RWPE2 (cell line): ENCODE results near the gene COL23A1.

Experiments used
- ATAC-seq: fragments of 200-7000 bp; cut with Tn5 transposase; 3 replicates; pipeline ENCODE4 v1.9.1; 2021; ENCODE audit warnings: low read depth
- DNase-seq: peaks from one replicate; pipeline ENCODE4 v3.0.0-alpha.2; 2020; ENCODE audit warnings: low spot score
- H3K27ac ChIP-seq: fragments of 450-650 bp; 2 replicates; pipeline ENCODE4 v1.5.1; 2017; ENCODE audit warnings: mild to moderate bottlenecking; ENCODE audit not compliant: poor library complexity, severe bottlenecking
- H3K27me3 ChIP-seq: fragments of 250-450 bp; sonication (Bioruptor Pico); 2 replicates; pipeline ENCODE4 v1.5.1; 2021; ENCODE audit warnings: mild to moderate bottlenecking, moderate library complexity; ENCODE audit not compliant: insufficient read depth, poor library complexity, severe bottlenecking
- H3K36me3 ChIP-seq: fragments of 250-450 bp; sonication (Bioruptor Pico); 2 replicates; pipeline ENCODE4 v1.5.1; 2020; ENCODE audit warnings: low read depth, mild to moderate bottlenecking, moderate library complexity
- H3K4me1 ChIP-seq: fragments of 250-450 bp; sonication (Bioruptor Pico); 2 replicates; pipeline ENCODE4 v1.5.1; 2021; ENCODE audit warnings: mild to moderate bottlenecking, moderate library complexity; ENCODE audit not compliant: insufficient read depth, poor library complexity, severe bottlenecking
- H3K4me3 ChIP-seq: fragments of 250-450 bp; sonication (Bioruptor Pico); 2 replicates; pipeline ENCODE4 v1.5.1; 2021; ENCODE audit warnings: mild to moderate bottlenecking, moderate library complexity; ENCODE audit not compliant: severe bottlenecking
- H3K9me3 ChIP-seq: fragments of 250-450 bp; sonication (Bioruptor Pico); 2 replicates; pipeline ENCODE4 v1.5.1; 2021; ENCODE audit warnings: mild to moderate bottlenecking, moderate library complexity; ENCODE audit not compliant: severe bottlenecking
- TF ChIP-seq, protein P1 (sequence below): fragments of 450-650 bp; IDR thresholded peaks from one replicate; pipeline ENCODE4 v1.5.1; 2017; ENCODE audit warnings: mild to moderate bottlenecking, moderate library complexity; ENCODE audit not compliant: poor library complexity, severe bottlenecking

COL23A1 gene

DNA sequence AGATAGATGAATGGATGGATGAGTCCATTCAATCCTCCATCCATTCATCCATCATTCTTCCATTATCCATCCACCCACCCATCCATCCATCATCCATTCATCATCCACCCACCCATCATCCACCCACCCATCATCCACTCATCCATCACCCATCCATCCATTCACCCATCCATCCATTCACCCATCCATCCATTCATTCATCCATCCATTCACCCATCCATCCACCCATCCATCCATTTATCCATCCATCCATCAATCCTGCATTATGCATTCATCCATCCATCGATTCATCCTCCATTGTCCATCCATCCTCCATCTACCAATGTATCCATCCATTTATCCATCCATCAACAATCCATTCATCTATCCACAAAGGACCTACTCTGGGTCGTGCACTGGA is 344.8 kb downstream of the COL23A1 start:
- Histone ChIP-seq H3K36me3 (no peaks in the 10 kb centered on the region), H3K9me3 (no peaks in the 10 kb centered on the region), H3K27ac (no peak overlapping the region), H3K27me3 (no peaks in the 10 kb centered on the region), H3K4me1 (peaks cover 4% of the 10 kb centered on the region), H3K4me3 (no peak overlapping the region)
- TF ChIP-seq, protein P1, sequence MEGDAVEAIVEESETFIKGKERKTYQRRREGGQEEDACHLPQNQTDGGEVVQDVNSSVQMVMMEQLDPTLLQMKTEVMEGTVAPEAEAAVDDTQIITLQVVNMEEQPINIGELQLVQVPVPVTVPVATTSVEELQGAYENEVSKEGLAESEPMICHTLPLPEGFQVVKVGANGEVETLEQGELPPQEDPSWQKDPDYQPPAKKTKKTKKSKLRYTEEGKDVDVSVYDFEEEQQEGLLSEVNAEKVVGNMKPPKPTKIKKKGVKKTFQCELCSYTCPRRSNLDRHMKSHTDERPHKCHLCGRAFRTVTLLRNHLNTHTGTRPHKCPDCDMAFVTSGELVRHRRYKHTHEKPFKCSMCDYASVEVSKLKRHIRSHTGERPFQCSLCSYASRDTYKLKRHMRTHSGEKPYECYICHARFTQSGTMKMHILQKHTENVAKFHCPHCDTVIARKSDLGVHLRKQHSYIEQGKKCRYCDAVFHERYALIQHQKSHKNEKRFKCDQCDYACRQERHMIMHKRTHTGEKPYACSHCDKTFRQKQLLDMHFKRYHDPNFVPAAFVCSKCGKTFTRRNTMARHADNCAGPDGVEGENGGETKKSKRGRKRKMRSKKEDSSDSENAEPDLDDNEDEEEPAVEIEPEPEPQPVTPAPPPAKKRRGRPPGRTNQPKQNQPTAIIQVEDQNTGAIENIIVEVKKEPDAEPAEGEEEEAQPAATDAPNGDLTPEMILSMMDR, result no peak
- DNase-seq, result no peak
- no peak for ATAC-seq

DNA sequence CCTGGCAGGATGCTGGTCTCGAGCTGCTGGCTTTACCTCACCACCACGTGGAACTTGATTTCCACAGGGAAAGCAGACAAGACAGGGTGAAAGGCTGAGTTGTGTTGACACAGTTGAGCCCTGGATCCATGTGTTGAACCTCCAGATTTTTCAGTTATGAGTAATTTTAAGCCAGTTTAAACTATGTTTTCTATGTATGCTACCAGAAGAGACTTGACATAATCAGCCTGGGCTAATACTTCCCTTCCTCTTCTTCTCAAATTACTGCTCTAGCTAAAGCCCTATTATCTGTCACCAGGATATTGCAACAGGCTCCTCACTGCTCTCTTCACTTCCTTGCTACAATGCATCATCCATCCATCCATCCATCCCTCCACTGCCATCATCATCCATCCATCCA is 345.6 kb downstream of the COL23A1 start:
- DNase-seq, result no peak
- H3K4me3 ChIP-seq, result no peak overlapping the region

DNA sequence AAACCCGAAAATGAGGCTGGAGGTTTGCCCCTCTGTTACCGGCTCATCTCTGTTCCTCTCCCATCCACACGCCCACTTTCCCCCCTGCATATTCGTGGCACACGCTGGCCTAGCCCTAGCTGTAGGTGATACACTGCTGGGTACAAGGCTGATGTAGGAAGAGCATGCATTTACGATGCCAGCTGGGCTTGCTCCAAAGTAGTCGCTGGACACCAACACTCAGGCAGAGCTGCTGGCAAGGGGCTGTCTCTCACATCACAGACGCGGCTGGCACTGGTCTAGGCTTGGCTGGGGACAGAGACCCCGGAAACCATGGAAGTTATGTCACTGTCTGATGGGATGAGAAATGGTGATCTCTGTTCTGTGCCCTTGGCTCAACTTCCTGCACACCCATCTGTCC is 347.8 kb downstream of the COL23A1 start:
- H3K9me3 ChIP-seq, result no peaks in the 10 kb centered on the region
- ATAC-seq, result no peak
- DNase-seq, result no peak
- peaks cover 11% of the 10 kb centered on the region for H3K4me1 ChIP-seq
- no peaks in the 10 kb centered on the region for H3K36me3 ChIP-seq
- H3K27me3 ChIP-seq, result no peaks in the 10 kb centered on the region
- no peak overlapping the region for H3K27ac ChIP-seq
- H3K4me3 ChIP-seq, result no peak overlapping the region
- TF ChIP-seq, protein P1, result no peak

More for the DNA sequence above, 345.6 kb downstream of the COL23A1 start:
- Histone ChIP-seq H3K27me3 (no peaks in the 10 kb centered on the region), H3K4me1 (peaks cover 4% of the 10 kb centered on the region), H3K27ac (peak overlapping the region; percentile 24), H3K36me3 (no peaks in the 10 kb centered on the region), H3K9me3 (no peaks in the 10 kb centered on the region)
- peak; percentile 70 for ATAC-seq
- TF ChIP-seq, protein P1, result no peak

DNA sequence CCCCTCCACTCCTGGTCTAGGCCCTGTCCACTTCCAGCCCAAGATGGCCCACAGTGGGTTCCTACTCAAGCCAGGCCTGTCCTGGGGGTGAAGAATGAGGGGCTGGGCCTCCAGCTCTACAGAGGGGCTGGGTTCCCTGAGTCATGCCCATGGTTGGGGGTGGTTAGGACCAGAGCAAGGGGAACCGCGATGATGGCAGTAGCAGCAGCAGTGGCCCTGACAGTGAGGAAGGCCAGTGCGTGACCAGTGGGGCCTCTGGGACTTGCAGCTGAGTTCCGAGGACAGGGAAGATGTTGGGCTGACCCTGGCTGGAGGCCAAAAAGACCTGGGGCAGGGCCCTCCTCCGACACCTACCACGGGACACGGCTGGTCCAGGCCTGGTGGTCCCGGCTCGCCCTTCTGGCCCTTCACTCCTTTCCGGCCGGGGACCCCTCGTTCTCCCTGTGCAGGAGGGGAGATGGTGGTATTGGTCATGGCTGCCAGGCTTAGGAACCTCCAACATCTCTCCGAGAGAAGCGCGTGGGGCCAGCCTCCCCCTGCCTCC is 348.4 kb downstream of the COL23A1 start:
- H3K36me3 ChIP-seq, result no peaks in the 10 kb centered on the region
- no peaks in the 10 kb centered on the region for H3K9me3 ChIP-seq
- TF ChIP-seq, protein P1, result no peak
- no peaks in the 10 kb centered on the region for H3K27me3 ChIP-seq
- peaks cover 17% of the 10 kb centered on the region for H3K4me1 ChIP-seq
- DNase-seq, result no peak
- no peak overlapping the region for H3K27ac ChIP-seq
- ATAC-seq, result no peak
- H3K4me3 ChIP-seq, result no peak overlapping the region

DNA sequence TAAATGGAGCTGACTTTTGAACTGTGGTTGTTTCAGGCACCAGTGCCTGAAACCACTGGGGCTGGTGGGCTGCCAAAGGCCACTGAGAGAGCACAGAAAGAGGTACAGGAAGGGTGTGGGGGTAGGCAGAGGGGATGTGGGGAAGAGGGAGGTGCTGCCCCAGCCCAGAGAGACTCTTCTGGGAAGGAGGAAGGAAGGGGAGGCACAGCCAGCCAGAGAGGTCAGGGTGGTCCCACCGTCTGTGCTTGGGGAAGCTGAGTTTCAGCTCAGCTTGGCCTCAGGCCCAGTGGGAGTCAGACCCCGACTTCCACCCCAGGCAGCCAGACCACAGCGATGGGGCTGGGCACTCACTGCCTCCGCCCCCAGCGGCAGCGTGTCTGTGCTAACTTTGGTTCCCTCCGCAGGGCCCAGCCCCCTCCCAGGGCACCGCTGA is 348.9 kb downstream of the COL23A1 start:
- H3K4me1 ChIP-seq, result peaks cover 17% of the 10 kb centered on the region
- no peak for DNase-seq
- no peaks in the 10 kb centered on the region for H3K36me3 ChIP-seq
- H3K9me3 ChIP-seq, result no peaks in the 10 kb centered on the region
- ATAC-seq, result no peak
- H3K27ac ChIP-seq, result no peak overlapping the region
- no peak overlapping the region for H3K4me3 ChIP-seq
- TF ChIP-seq, protein P1, result no peak
- H3K27me3 ChIP-seq, result no peaks in the 10 kb centered on the region
